HepG2 (cell line): ENCODE measurements around the gene HCFC1. TPM values are rescaled to one million over a fixed set of nuclear protein-coding genes. Genes with fewer than 3 reads are reported as not detected.
A peak's percentile ranks its signal among the peaks of the same experiment; 100 is the strongest.

Experiments
- EHMT2 ChIP-seq: fragments of 200-600 bp; sonication (generic); IDR thresholded peaks from 2 replicates; pipeline ENCODE4 v1.7.0; 2017; ENCODE audit warnings: antibody characterized with exemption, low read depth, low read length, borderline replicate concordance
- ESRRA ChIP-seq: sonication (generic); formaldehyde crosslinking; IDR thresholded peaks from 2 replicates; pipeline ENCODE4 v1.5.1; 2020; ENCODE audit warnings: mild to moderate bottlenecking, low read depth, missing genetic modification reagents
- FOXA3 ChIP-seq: IDR thresholded peaks from 2 replicates; pipeline ENCODE4 v1.6.1; 2016; ENCODE audit warnings: missing genetic modification reagents, missing compliant biosample characterization
- HNF4A ChIP-seq: sonication (generic); formaldehyde crosslinking; IDR thresholded peaks from 2 replicates; pipeline ENCODE4 v1.4.0; 2020; ENCODE audit warnings: missing genetic modification reagents
- HOXA3 ChIP-seq: sonication (generic); formaldehyde crosslinking; IDR thresholded peaks from 2 replicates; pipeline ENCODE4 v1.5.0; 2020; ENCODE audit warnings: missing genetic modification reagents
- ISL2 ChIP-seq: sonication (generic); formaldehyde crosslinking; IDR thresholded peaks from 2 replicates; pipeline ENCODE4 v1.5.0; 2020; ENCODE audit warnings: missing genetic modification reagents
- MED1 ChIP-seq: sonication (generic); formaldehyde crosslinking; IDR thresholded peaks from 2 replicates; pipeline ENCODE4 v1.4.0; 2020; ENCODE audit warnings: missing genetic modification reagents
- MLXIP ChIP-seq: sonication (generic); formaldehyde crosslinking; IDR thresholded peaks from 2 replicates; pipeline ENCODE4 v1.9.0; 2021; ENCODE audit warnings: missing genetic modification reagents, borderline replicate concordance
- NONO ChIP-seq, 2 experiments: fragments of 450-650 bp in 1 of 2; sonication (generic) in 1 of 2; formaldehyde crosslinking in 1 of 2; IDR thresholded peaks in 1 of 2; conservative IDR thresholded peaks in 1 of 2; 2 replicates each; pipeline versions ENCODE4 v1.6.1 to v1.8.0; 2017 to 2022; ENCODE audit warnings: mild to moderate bottlenecking in 1 of 2, missing genetic modification reagents in 1 of 2, moderate library complexity in 1 of 2
- POLR2G ChIP-seq: fragments of 200-400 bp; formaldehyde crosslinking; IDR thresholded peaks from 2 replicates; pipeline ENCODE4 v1.6.1; 2018; ENCODE audit warnings: mild to moderate bottlenecking, low read depth, low read length, moderate library complexity
- SNAPC5 ChIP-seq: sonication (generic); formaldehyde crosslinking; IDR thresholded peaks from 2 replicates; pipeline ENCODE4 v1.8.1; 2023; ENCODE audit warnings: mild to moderate bottlenecking, missing genetic modification reagents, borderline replicate concordance
- ZBTB20 ChIP-seq: sonication (generic); formaldehyde crosslinking; IDR thresholded peaks from 2 replicates; pipeline ENCODE4 v1.8.1; 2023; ENCODE audit warnings: missing genetic modification reagents, low read depth, mild to moderate bottlenecking, borderline replicate concordance
- ZFX ChIP-seq: sonication (generic); formaldehyde crosslinking; IDR thresholded peaks from 2 replicates; pipeline ENCODE4 v1.4.0; 2020; ENCODE audit warnings: mild to moderate bottlenecking, low read depth, missing genetic modification reagents, moderate library complexity
- ZMYM3 ChIP-seq: sonication (generic); formaldehyde crosslinking; IDR thresholded peaks from 2 replicates; pipeline ENCODE4 v1.5.1; 2020; ENCODE audit warnings: mild to moderate bottlenecking, missing genetic modification reagents
- ZNF101 ChIP-seq: sonication (generic); formaldehyde crosslinking; IDR thresholded peaks from 2 replicates; pipeline ENCODE4 v1.4.0; 2020; ENCODE audit warnings: mild to moderate bottlenecking, low read depth, missing genetic modification reagents, borderline replicate concordance
- ZNF367 ChIP-seq: sonication (generic); formaldehyde crosslinking; IDR thresholded peaks from 2 replicates; pipeline ENCODE4 v1.4.0; 2020; ENCODE audit warnings: missing genetic modification reagents, borderline replicate concordance
- ZNF543 ChIP-seq: sonication (generic); formaldehyde crosslinking; IDR thresholded peaks from 2 replicates; pipeline ENCODE4 v1.4.0; 2020; ENCODE audit warnings: mild to moderate bottlenecking, missing genetic modification reagents
- ZNF614 ChIP-seq: IDR thresholded peaks from 2 replicates; pipeline ENCODE4 v1.6.1; 2018; ENCODE audit warnings: missing biosample characterization, missing genetic modification reagents, inconsistent platforms, borderline replicate concordance
- ZNF724P ChIP-seq: sonication (generic); formaldehyde crosslinking; IDR thresholded peaks from 2 replicates; pipeline ENCODE4 v1.8.0; 2022; ENCODE audit warnings: missing genetic modification reagents, borderline replicate concordance
- ZNF737 ChIP-seq: sonication (generic); formaldehyde crosslinking; IDR thresholded peaks from 2 replicates; pipeline ENCODE4 v1.5.0; 2020; ENCODE audit warnings: missing genetic modification reagents, mild to moderate bottlenecking, borderline replicate concordance
- ZSCAN20 ChIP-seq: sonication (generic); formaldehyde crosslinking; IDR thresholded peaks from 2 replicates; pipeline ENCODE4 v1.4.0; 2020; ENCODE audit warnings: missing genetic modification reagents, mild to moderate bottlenecking, borderline replicate concordance
- polyA plus RNA-seq, 8 experiments: library from polyadenylated mRNA; depleted of rRNA in 3 of 8; stranded (reverse) in 7 of 8; unstranded in 1 of 8; fragments of >200 nt; fragmentation: Illumina TruSeq in 4 of 8; extraction: Trizol in 4 of 8; gene quantifications; 2 replicates each; pipeline versions ENCODE4 v1.2.1 to v1.2.3, GENCODE V29; 2011 to 2016; ENCODE audit warnings: low read depth in 4 of 8, missing spikeins in 1 of 8, mixed read lengths in 1 of 8; ENCODE audit not compliant: insufficient read depth in 1 of 8
- total RNA-seq, 5 experiments: library from RNA; depleted of rRNA; stranded (reverse); fragments of >200 nt; fragmentation: Illumina TruSeq; extraction: Trizol; gene quantifications; 2 replicates each; pipeline ENCODE4 v1.2.3, GENCODE V29; 2016; ENCODE audit warnings: low read depth in 1 of 5
- TF ChIP-seq, protein P1 (sequence below): IDR thresholded peaks from 2 replicates; pipeline ENCODE4 v1.6.1; 2012; ENCODE audit warnings: low read depth, low read length, improper control_type of control experiment

The HCFC1 gene
- total and polyA plus RNA-seq, 2 of the 13 experiments (the other 11 are each of a cell fraction or from before 2014, with no cell fraction given): 5.8 to 17.8 TPM

GRCh38 chrX:153947009-153947769, 24.4 kb downstream of the HCFC1 start (continued):
- TF ChIP-seq ZSCAN20 (no peak), ZNF724P (no peak), FOXA3 (CRISPR knock-in tag) (0 out of 2 replicates have a peak, but pooled peaks have one; percentile 24), NONO (IDR thresholded peaks at IDR 0.05) (no peak), NONO (CRISPR knock-in tag; conservative IDR thresholded peaks at IDR 0.05) (0 out of 2 replicates have a peak, but pooled peaks have one; percentile 17), ZNF614 (CRISPR knock-in tag) (peak; percentile 23; the same call in 1 of the 2 replicates), ISL2 (CRISPR knock-in tag) (0 out of 2 replicates have a peak, but pooled peaks have one; percentile 26), ZMYM3 (peak; percentile 69), SNAPC5 (CRISPR knock-in tag) (no peak), ZNF367 (CRISPR knock-in tag) (no peak), MED1 (peak; percentile 74; the same call in 1 of the 2 replicates), EHMT2 (no peak), HOXA3 (CRISPR knock-in tag) (peak; percentile 37; the same call in 1 of the 2 replicates), ZNF101 (no peak), ZFX (peak; percentile 79), POLR2G (0 out of 2 replicates have a peak, but pooled peaks have one; percentile 47), ZNF543 (0 out of 2 replicates have a peak, but pooled peaks have one; percentile 31), ESRRA (CRISPR knock-in tag) (peak; percentile 66; the same call in 1 of the 2 replicates), MLXIP (CRISPR knock-in tag) (no peak), ZNF737 (no peak), ZBTB20 (CRISPR knock-in tag) (no peak), HNF4A (peak; percentile 95)
- TF ChIP-seq, protein P1, sequence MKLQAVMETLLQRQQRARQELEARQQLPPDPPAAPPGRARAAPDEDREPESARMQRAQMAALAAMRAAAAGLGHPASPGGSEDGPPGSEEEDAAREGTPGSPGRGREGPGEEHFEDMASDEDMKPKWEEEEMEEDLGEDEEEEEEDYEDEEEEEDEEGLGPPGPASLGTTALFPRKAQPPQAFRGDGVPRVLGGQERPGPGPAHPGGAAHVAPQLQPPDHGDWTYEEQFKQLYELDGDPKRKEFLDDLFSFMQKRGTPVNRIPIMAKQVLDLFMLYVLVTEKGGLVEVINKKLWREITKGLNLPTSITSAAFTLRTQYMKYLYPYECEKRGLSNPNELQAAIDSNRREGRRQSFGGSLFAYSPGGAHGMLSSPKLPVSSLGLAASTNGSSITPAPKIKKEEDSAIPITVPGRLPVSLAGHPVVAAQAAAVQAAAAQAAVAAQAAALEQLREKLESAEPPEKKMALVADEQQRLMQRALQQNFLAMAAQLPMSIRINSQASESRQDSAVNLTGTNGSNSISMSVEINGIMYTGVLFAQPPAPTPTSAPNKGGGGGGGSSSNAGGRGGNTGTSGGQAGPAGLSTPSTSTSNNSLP: 0 out of 2 replicates have a peak, but pooled peaks have one; percentile 5
